GM19023 (cell line): Measurements from ENCODE around the gene CCDC51.
"Not testable (repeated sequence)": the region's sequence is repeated elsewhere in the genome, so short reads cannot be mapped to it uniquely, and the experiment has no call there.

Source experiments
- ATAC-seq: cut with Tn5 transposase; IDR thresholded peaks from one replicate; pipeline ENCODE4 v1.9.1; 2021; ENCODE audit warnings: mild to moderate bottlenecking, moderate library complexity; ENCODE audit not compliant: unreplicated experiment

The CCDC51 gene

DNA sequence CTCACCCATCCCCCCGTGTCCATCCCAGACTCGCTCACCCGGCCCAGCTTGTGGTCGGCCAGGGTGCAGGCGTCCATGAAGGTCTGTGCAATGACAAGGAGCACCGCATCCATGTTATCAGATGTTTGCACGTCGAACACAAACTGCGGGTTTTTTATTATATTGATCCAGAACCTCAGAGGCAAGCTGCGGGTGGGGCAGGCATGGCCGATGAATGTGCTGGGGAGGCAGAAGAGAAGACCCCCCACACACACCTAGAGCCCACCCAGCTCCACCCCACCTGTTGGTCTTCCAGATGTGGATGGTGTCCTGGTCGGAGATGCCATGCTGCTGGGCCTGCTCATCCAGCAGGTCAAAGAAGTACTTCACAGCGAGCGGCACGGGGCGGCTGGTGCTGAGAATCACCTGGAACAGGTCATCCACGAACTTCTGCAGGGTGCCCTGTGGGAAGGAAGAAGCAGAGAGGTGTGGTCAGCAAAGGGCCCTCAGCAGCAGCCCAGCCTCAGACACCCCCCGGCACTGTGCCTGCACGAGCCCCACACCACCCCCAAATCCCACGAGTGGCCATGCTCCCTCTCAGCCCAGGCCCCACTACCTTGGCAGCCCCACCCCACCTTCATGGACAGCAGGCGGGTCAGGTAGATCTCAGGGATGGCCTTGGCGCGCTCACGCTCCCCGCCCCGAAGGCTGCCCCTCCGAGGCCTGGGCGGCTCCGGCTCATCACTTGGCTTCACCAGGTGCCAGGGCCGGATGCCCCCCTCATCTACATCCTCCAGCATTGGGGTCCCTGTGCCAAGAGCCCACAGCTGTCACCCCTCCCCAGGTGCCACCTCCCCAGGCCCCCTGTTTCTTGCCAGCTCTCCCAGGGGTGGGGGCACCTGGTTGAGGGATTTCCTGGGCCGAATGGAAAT, 30.4 kb downstream of the CCDC51 start:
- ATAC-seq, result no peak

DNA sequence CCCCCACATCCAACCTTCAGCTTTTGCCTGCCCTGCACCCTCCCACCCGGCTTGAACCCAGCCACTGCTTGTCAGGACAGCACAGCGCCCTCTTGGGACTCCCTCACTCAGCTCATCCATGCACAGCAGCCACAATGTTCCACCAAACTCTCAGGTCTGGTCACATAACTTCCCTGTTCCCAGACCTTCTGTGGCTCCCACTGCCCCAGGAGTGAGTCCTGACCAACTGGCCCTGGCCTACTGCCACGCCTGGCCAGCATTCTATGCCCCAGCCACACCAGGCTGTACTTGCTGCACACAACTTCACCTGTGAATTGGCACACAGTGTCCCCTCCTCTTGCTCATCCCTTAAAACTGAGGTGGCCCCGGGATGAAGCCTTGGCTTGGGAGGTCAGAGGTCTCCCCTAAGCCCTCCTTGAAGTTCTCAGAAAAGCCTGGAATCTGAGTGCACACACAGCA, 31.1 kb downstream of the CCDC51 start:
- no peak for ATAC-seq

DNA sequence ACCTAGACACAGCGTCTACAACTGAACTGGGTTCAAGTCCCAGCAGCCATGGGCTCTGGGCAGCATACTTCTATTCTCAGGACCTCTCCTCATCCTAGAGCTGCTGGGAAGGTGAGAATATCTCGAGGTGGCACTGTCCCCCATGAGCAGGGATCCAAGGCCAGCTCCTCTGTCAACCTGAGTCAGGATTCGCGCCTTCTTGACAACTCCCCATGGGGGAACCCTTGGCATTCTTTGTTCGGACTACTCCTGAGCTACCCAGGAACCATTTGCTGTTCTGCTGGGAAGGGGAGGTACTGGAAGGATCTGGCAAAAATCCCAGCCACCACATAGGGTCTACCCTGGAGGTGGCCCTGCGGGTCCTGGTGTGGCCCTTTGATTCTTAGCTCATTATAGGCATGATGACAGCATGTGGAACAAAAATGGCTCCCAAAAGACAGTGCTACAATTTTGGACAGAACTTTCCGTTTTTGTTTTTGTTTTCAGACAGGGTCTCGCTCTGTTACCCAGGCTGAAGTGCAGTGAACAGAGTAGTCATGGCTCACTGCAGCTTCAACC, 32.3 kb downstream of the CCDC51 start:
- ATAC-seq, result no peak

DNA sequence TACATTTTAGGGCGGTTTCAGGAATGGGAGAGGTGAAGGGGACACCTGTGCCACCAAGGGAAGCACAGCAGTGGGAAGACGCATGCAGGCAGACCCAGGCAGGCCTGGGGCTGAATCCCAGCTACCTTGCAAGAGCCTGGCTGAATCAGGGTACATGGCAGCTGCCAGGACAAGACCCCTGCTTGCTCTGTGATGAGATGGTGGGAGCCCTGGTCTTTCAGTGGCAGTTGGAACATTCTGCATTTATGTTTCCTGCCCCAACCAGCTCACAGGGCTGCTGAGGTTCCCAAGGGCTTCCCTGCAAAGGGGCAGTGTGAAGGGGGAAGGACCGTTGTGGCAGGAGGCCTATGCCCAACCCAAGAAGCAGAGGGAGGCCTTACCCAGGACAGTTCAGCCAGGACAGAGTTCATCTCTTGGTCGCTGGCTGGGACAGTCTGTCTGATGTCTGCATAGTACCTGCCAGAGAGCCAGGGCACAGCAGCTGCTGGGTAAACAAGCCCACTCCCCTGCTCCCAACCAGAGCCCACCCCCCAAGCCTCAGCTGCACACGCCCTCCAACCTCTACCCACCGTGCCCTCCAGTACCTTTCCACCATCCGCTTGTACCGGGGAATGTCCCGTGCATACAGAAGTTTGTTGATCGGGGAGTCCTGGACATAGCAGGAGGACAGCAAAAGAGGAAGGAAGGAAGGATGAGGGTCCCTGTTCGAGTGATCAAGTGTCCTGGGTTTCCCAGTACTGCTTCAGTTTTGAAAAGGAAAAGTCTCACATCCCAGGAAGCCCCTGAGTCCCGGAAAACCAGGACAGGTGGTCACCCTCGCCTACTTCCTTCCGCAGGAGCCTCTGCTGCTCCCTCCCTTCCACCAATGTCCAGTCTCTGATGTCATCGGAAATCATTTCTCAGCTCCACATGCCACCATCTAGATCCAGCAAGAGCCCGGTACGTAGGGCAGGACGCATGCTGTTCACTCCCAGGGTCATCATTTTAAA, 33.2 kb downstream of the CCDC51 start:
- no peak for ATAC-seq

DNA sequence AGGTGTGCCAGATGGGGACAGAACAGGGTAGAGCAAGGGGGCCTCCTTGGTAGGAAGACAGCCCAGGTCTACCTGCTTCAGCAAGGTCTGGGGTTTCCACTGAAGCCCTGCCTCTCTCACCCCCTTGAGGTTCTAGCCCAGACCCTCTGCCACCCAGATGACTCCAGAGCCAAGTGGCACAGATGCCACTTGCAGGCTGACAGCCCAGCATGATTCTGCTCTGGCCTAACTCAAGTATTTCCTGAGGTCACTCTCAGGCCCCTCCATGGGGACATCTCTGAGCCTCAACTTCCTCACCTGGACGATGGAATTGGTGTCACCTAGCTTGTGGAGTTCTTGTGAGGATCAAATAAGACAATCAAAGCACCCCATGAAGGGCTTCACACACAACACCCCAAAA, 33.9 kb downstream of the CCDC51 start:
- no peak for ATAC-seq

DNA sequence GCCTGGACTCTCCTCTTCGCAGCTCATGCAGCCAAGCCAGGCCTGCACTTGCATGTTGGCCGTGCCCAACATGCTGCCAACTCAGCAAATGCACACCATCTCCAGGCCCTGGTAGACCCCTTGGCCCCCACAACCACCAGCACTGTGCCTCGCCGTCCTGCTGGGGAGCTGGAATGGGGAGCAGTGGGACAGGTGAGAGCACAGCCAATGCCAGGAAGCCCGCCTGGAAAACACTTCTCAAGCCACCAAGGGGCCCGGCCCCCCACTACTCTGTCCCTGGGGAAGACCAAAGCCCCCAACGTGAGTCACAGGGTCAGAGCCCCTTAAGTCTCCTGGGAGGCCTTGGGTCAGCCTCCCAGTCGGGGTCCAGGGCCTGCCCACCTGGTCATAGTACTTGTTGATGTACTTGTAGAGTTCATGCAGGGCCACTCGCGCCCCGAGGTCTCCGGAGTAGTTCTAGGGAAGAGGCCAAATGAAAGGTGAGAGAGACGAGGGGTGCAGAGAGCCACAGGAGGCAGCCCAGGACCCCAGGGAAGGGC, 34.5 kb downstream of the CCDC51 start:
- ATAC-seq, result no peak

DNA sequence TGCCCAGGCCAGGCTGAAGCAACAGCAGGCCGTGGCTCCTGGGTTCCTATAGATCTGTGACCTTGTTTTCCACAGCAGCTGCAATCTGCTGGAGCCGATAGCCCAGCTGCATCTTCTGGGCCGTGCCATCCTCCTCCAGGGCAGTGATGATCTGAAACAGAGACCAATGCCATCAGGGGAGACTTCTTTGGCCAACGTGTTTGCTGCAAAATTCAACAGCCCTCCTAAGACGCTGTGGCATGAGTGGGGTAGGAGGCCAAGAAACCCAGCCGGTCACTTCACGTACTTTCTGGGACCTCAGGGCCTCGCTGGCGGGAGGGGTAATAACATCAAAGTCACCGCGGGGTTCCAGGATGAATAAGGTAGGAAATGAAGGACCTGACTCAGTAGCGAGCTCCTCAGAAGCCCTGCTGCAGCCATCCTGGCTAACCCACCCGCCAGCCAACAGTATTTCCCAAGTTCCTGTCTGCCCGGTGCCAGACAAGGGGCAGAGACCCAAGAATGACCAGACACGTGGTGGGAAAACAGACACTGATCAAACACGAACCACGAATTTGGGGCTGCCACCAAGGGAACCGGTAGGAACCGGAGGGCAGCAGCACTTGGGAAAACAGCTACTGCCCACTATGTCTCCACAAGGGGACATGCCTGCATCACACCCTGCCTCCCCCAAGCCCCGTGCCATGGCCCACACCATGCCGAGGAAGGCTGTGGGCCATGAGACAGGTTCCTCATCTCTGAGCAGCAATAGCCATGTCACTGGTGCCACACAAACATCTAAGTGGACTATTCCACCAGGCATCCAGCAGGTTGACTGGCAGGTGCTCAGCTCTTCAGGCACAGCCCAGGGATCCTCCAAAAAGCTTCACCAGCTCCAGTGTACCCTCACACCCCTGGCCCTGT, 35.2 kb downstream of the CCDC51 start:
- no peak for ATAC-seq

DNA sequence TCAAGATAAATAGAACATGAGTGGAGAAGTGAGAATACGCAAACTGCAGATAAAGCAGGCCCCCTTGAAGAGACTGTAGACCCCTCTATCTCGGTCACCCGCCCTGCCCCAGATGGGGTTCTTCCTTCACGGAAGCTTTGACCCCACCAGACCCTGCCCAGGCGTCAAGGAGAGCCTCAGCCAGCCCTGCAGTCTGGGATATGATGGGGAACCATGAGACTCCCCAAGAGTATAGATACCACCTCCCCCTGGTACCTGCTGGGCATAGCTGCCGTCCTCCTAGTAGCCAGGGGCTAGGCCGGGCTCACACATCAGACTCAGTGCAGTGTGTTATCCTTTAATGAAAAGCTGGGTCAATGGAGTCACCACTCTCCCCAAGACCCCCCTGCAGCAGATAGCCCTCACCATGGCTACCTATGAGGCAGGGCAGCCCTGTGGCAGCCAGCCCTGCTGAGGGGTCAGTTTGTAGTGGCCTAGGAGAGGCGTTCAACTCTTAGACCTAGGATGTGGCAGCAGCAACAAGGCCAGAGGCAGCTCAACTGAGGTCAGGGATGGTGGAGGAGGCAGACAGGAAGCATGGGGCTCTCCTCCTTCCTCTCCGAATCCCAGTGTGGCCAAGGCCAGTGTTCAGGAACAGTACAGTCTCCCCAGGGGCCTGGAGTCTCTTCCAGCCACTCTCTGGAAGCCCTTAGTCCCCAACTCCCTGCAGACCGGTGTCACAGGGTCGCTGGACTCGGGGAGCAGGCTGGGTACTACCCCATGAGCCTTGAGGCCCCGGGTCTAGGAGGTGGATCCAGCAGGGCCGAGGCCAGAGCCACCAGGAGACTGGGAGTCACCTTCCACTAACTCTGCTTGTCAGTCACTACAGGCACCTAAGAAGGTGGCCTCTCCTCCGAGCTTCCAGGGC, 36.1 kb downstream of the CCDC51 start:
- no peak for ATAC-seq

DNA sequence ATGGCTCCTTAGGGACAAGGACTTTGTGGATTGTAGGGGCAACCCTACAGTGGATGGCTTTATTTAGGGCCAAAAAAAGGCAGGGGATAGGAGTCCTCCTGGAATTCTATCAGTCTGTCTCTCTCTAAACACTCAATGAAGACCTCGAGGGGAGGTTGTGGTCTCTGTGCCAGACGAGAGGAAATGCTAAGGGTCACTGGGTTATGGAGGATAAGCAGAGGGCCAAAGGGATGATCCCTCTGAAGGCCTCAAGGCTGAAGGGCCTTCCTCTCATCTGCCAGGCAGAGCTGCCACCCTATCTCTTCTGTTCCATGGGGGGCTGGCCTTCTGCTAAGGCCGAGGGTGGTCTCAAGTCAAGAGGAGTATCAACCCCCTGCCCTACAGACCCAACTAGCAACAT, 37.0 kb downstream of the CCDC51 start:
- no peak for ATAC-seq

DNA sequence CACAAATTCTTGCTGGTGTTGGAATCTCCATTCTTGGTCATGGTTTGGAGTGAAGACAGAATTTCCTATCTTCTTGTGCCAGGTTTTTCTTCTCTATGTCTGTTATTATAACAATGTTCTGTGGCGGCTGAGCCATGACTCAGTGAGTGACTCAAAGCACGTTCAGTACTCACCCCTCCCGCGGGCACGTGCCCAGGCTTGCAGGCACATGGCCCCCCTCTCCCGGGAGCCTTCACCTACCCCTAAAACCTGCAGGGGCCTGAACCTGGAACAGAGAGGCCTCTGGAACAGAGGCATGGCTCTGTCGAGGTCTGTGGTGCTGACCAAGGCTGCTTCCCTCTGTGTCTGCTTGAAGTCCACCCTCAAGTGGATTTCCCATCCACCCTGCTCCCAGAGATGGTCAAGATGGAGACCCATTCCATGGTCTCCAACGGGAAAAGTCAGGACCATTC, 37.6 kb downstream of the CCDC51 start:
- ATAC-seq, result no peak

DNA sequence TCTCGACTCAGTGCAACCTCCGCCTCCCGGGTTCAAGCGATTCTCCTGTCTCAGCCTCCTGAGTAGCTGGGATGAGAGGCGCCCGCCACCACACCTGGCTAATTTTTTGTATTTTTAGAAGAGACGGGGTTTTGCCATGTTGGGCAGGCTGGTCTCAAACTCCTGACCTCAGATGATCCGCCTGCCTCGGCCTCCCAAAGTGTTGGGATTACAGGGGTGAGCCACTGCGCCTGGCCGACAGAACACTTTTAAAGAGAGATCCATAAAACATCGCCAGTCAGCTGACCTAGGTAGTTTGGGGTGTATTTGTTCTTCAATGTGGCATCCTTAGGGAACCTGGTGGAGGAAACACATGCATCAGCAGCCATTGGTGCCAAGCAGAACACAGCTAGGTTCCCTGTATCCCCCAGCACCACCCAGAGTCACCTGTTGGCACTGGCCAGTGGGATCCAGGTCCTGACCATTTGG, 38.5 kb downstream of the CCDC51 start:
- not testable (repeated sequence) for ATAC-seq

DNA sequence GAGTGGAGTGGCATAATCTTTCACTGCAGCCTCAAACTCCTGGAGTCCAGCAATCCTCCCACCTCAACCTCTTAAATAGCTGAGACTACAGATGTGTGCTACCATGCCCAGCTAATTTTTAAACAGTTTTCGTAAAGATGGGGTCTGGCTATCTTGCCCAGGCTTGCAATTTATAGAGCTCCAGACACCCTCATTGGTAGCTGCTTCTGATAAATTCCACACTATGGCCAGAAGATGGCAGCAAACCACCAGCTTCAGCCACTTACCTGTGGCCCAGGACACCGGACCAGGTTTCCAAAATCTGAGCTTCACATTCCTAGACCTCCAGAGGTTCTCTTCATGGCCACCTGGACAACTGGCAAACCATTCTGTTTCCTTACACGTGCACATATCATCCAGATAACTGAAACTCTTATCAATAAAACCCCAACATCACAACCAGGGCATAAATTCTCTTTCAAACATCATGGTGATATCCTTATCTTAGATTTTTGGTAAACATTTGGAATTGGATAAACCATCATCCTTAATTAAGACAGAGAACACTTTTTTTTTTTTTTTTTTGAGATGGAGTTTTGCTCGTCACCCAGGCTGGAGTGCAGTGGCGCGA, 39.0 kb downstream of the CCDC51 start:
- ATAC-seq, result no peak

DNA sequence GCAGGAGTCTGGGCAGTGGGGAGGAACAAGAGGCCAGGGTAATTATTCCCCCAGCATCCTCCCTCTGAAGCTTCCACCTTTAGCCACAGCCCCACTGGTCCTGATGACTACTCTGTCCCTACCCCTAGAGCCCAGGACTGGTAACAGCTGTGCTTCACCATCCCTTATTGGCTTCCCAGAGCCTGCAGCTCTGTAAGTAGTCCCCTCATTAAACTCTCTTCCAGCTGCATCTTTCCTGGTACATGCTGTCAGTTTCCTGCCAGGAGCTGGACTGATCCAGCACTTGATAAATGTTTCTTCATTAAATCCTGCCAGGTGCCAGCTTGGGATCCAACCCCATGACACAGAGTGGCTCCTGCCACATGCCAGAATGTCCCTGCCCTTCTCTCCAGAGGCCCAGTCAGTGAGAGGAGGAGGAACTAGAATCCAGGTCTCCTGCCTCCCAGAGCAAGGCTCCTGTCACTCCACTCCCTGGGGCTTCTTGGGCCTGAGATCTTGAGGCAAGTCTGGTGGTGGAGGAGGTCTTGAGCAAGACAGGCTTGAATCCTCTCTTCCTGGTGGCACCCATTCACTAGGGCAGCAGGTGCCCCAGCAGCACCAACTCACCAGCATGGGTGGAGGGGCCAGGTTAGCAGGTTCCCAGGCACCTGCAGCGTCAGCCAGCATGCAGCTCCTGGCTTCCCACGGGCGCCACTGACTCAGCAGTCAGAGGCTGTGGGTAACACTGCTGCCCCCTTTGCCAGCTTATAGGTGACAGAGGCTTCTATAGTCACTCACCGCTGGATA, 40.3 kb downstream of the CCDC51 start:
- ATAC-seq, result no peak

DNA sequence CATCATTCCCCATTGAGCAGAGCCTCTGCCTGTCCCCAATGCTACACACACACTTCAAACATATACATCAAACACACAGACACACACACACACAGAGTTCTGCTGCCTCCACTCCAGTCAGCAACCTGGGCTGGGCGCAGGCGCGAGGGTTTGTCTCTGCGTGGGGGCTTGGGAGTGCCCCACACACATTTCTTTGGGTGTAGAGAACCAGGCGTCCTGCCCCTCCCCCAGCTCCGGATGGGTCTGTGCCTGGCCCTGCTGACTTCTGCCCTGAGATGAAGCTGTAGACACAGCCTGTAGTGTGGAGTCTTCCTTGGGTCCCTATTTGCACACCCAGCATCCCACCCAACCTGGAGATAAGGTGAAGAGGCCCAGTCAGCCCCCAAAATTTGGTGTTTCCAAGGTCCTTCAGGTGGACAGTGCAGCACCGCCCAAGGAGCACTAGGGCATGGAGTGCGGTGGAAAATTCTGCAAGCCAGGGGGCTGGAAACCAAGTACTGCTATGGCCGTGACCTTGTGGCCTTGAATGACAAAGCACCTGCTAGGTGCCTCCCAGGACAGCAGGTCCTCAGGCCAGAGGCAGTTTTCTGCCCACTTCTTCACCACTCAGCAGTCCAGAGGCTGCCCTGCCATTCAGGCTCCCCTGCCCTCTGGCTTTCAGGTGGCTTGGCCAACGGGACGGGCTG, 41.1 kb downstream of the CCDC51 start:
- no peak for ATAC-seq

DNA sequence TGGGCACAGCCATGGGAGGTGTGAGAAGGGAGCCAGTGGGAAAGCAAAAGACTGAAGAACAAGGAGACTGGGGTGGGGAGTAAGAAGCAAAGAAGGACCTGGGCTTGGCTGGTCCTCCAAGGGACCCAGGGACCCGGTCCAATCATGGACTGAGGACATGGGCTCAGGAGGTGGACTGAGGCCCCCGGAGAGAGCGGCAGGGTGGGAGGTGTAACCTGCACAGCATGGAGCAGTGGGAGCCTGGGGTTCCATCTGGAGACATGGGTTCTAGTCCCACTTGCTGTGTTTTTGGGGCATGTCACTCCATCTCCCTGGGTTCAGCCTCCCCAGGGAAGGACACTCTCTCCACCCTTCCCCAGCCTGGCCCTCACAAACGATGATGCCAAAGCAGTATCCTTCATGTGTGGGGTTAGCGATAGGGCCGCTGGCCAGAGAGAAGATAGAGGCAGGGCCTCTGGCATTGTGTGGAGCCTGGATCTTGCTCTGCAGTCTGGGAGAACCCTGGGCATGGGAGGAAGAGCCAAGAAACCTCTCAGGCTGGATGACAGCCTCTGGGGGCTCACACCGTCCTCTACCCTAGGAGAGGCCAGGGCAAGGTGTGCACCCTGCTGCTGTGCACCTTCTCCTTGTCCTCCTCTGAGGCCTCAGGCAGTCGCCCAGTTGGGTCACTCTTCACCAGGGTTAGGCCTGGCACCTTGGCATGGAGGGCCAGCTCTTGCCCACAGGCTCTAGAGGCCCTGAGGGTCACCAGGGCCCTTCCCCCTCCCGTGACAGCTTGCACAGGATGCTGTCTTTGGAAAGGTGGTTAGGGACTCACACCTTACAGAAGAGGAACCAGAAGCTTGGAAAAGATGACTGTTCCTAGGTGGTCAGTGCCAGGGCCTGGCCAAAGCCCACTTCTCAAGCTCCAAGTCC, 41.9 kb downstream of the CCDC51 start:
- no peak for ATAC-seq

DNA sequence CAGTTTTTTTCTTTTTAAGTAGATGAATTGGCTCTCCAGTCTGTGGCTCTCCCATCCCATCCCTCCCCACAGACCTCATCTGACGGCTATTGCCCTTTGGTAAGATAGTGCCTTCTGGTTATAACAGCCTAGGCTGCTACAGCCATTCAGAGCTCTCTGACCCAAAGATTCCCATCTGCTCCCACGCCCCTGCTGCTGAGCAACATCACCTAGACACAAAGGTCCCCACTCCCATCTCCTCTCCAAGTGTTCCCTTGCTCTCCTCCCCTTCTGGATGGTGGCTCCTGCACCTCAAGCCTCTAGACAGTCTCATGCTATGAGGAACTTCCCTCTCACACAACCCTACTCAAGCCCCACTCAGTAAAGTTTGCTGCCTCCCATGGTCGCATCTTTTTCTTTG, 44.2 kb downstream of the CCDC51 start:
- no peak for ATAC-seq
